ENCODE measurements around the gene ARHGAP4. TPM values are rescaled to one million over a fixed set of nuclear protein-coding genes. Genes with fewer than 3 reads are reported as not detected.

The ARHGAP4 gene
- polyA plus RNA-seq, 3 donors: 51.5 to 508 (median 64.4) TPM

DNA sequence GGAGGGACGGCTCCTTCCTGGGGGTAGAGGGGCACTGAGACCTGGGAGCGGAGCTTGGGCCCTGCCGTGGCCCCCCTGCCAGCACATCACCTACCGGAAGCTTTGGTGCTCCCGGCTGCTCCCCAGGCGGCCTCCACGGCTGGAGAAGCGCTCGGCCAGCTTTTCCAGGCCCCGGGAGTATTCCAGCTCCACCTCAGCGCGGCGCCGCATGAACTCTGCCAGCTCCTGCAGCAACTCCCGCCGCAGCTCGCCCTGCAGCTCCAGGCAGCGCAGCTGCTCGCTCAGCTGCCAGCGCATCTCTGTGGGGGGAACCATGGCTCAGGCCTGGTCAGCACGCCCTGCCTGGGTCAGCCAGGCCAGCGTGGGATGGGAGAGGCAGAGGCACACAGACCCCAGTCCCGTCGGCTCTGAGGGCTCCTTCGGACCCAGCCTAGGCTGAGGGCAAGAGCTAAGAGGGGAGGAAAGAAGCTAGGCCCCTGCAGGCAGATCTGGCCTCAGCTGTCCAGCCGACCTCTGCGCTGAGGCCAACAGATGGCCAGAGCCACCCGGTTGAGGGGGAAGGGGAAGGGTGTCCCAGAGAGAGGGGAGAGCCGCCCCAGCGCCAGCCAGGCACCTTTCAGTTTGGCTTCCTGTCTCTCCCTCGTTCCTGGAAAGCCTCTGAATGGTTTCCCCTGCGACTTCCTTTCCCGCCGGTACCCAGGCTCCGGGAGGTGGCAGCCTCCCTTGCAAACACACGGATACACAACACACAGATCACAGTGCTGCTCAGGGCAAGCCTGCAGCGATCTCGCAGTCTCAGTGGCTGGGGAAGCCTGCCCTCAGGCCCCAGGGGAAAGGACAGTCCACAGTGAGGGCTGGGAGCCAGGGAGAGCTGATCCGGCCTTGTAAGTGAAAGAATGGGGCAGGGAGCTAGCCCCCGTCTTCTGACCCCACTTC, 4.3 kb downstream of the ARHGAP4 start:
- H3K9me3 ChIP-seq (replicated peaks in 1 of 2; ENCODE audit: control insufficient read depth in 1 of 2, insufficient read depth in 1 of 2, low read length in 2 of 2): no peaks in the 10 kb centered on the region
- intact Hi-C loops (cut with micrococcal nuclease): loop anchor here (10.0 kb wide), 2 partner anchors 127 to 157 kb away; partner anchors contain the start of genes IDH3G (in 1 of the 2), PLXNB3 (in 1 of the 2) and SSR4 (in 1 of the 2)

DNA sequence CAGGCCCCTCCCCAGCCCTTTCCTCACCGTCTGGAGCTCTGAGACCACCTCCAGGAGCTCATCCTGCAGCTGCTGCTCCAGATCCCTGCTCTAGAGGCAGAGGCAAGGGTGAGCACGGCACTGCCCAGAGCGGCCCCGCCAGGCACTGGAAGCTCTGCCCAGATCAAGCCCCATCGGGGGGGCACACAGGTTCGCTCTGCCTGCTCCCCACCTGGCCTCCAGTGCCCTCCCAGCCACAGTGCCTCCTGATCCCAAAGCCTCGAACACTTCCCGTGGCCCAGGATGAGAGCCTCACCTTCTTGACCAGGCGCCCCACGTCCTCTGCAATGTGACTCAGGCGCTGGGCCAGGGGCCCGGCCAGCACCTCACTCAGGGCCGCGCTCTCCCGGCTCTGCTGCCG, 5.0 kb downstream of the ARHGAP4 start:
- no peak overlapping the region for H2AFZ ChIP-seq (ENCODE audit: insufficient read depth, low read depth, low read length, poor library complexity, severe bottlenecking)
- 97% methylated on average over 6 of the region's 16 CpGs for WGBS (ENCODE audit: insufficient coverage)
- no peaks in the 10 kb centered on the region for H3K9me3 ChIP-seq (replicated peaks in 1 of 2; ENCODE audit: control insufficient read depth in 1 of 2, insufficient read depth in 1 of 2, low read length in 2 of 2)
- Mint-ChIP-seq H3K4me1 (peaks cover 27% of the 10 kb centered on the region), H3K36me3 (peaks cover 30 to 51% of the 10 kb centered on the region in 2 donors), H3K4me3 (no peak overlapping the region), H3K27ac (peak overlapping the region in 1 of 7 donors; percentile 57), H3K27me3 (ENCODE audit: low read depth in 3 of 3) (peaks cover 0 to 53% (median 0%) of the 10 kb centered on the region in 3 donors), H3K9me3 (peaks cover 0 to 6% (median 0%) of the 10 kb centered on the region in 7 donors)
- H3K4me2 ChIP-seq (replicated peaks; ENCODE audit: extremely low read depth, low read length, poor library complexity, severe bottlenecking): no peak overlapping the region
- intact Hi-C loops (cut with micrococcal nuclease): loop anchor here (10.0 kb wide), 2 partner anchors 126 to 156 kb away; partner anchors contain the start of genes IDH3G (in 1 of the 2), PLXNB3 (in 1 of the 2) and SSR4 (in 1 of the 2)
- H3K4me1 ChIP-seq (ENCODE audit: control insufficient read depth in 1 of 2, insufficient read depth in 2 of 2, low read length in 2 of 2): peaks cover 28 to 46% of the 10 kb centered on the region in 2 donors
- H4K20me1 ChIP-seq (ENCODE audit: insufficient read depth, low read length): peaks cover 94% of the 10 kb centered on the region
- DNase-seq: no peak
- peaks cover 40 to 49% of the 10 kb centered on the region in 2 donors for H3K36me3 ChIP-seq (replicated peaks in 1 of 2; ENCODE audit: control insufficient read depth in 1 of 2, insufficient read depth in 2 of 2, low read length in 2 of 2)
- TF ChIP-seq, protein P1, sequence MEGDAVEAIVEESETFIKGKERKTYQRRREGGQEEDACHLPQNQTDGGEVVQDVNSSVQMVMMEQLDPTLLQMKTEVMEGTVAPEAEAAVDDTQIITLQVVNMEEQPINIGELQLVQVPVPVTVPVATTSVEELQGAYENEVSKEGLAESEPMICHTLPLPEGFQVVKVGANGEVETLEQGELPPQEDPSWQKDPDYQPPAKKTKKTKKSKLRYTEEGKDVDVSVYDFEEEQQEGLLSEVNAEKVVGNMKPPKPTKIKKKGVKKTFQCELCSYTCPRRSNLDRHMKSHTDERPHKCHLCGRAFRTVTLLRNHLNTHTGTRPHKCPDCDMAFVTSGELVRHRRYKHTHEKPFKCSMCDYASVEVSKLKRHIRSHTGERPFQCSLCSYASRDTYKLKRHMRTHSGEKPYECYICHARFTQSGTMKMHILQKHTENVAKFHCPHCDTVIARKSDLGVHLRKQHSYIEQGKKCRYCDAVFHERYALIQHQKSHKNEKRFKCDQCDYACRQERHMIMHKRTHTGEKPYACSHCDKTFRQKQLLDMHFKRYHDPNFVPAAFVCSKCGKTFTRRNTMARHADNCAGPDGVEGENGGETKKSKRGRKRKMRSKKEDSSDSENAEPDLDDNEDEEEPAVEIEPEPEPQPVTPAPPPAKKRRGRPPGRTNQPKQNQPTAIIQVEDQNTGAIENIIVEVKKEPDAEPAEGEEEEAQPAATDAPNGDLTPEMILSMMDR (IDR thresholded peaks at IDR 0.05): no peak
- H3K4me3 ChIP-seq (replicated peaks in 1 of 3; ENCODE audit: low read depth in 2 of 3, low read length in 3 of 3): no peak overlapping the region
- H3K79me2 ChIP-seq (ENCODE audit: insufficient read depth, low read length): peaks cover 69% of the 10 kb centered on the region
- H3K9ac ChIP-seq (ENCODE audit: insufficient read depth, low read length, poor library complexity, severe bottlenecking): no peak overlapping the region
- H3K27ac ChIP-seq (ENCODE audit: low read depth in 1 of 2, low read length in 2 of 2): no peak overlapping the region
- no peaks in the 10 kb centered on the region for H3K27me3 ChIP-seq (ENCODE audit: control insufficient read depth in 2 of 2, insufficient read depth in 2 of 2, low read length in 2 of 2)

More for the DNA sequence above, 4.3 kb downstream of the ARHGAP4 start:
- H3K9ac ChIP-seq (ENCODE audit: insufficient read depth, low read length, poor library complexity, severe bottlenecking): no peak overlapping the region
- no peak for DNase-seq
- peak overlapping the region in 1 of 2 donors; percentile 4 for H3K27ac ChIP-seq (ENCODE audit: low read depth in 1 of 2, low read length in 2 of 2)
- H3K4me3 Mint-ChIP-seq: peak overlapping the region; percentile 48 to 71
- TF ChIP-seq, protein P1 (IDR thresholded peaks at IDR 0.05): no peak
- peak overlapping the region in 1 of 3 experiments; percentile 89 for H3K4me3 ChIP-seq (replicated peaks in 1 of 3; ENCODE audit: low read depth in 2 of 3, low read length in 3 of 3)
- peak overlapping the region in 3 of 7 donors; percentile 54 to 75 (median 55) for H3K27ac Mint-ChIP-seq
- WGBS (ENCODE audit: insufficient coverage): 74% methylated on average over 15 of the region's 40 CpGs
- H3K4me1 ChIP-seq (ENCODE audit: control insufficient read depth in 1 of 2, insufficient read depth in 2 of 2, low read length in 2 of 2): peaks cover 30 to 53% of the 10 kb centered on the region in 2 donors
- H3K36me3 Mint-ChIP-seq: peaks cover 26 to 45% of the 10 kb centered on the region in 2 donors
- H3K4me1 Mint-ChIP-seq: peaks cover 27% of the 10 kb centered on the region
- H2AFZ ChIP-seq (ENCODE audit: insufficient read depth, low read depth, low read length, poor library complexity, severe bottlenecking): no peak overlapping the region
- H3K79me2 ChIP-seq (ENCODE audit: insufficient read depth, low read length): peaks cover 69% of the 10 kb centered on the region
- peaks cover 0 to 49% (median 0%) of the 10 kb centered on the region in 3 donors for H3K27me3 Mint-ChIP-seq (ENCODE audit: low read depth in 3 of 3)
- H3K4me2 ChIP-seq (replicated peaks; ENCODE audit: extremely low read depth, low read length, poor library complexity, severe bottlenecking): peak overlapping the region; percentile 97
- H3K36me3 ChIP-seq (replicated peaks in 1 of 2; ENCODE audit: control insufficient read depth in 1 of 2, insufficient read depth in 2 of 2, low read length in 2 of 2): peaks cover 36 to 42% of the 10 kb centered on the region in 2 donors
- H3K9me3 Mint-ChIP-seq: peaks cover 0 to 9% (median under 1%) of the 10 kb centered on the region in 7 donors
- no peaks in the 10 kb centered on the region for H3K27me3 ChIP-seq (ENCODE audit: control insufficient read depth in 2 of 2, insufficient read depth in 2 of 2, low read length in 2 of 2)
- peaks cover 94% of the 10 kb centered on the region for H4K20me1 ChIP-seq (ENCODE audit: insufficient read depth, low read length)
